Hindlimb muscle (tissue), 1 donor: ENCODE results near the gene ABCA4. TPM values are rescaled to one million over a fixed set of nuclear protein-coding genes. Genes with fewer than 3 reads are reported as not detected.
"Not testable (repeated sequence)": the region's sequence is repeated elsewhere in the genome, so short reads cannot be mapped to it uniquely, and the experiment has no call there.

ENCODE experiments used
- DNase-seq: peaks from one replicate; pipeline ENCODE4 v3.0.0-alpha.2; 2013
- polyA plus RNA-seq: library from polyadenylated mRNA; unstranded; fragments of 120-200 nt; gene quantifications from one replicate; pipeline ENCODE4 v1.2.1, GENCODE V29; 2013; ENCODE audit not compliant: insufficient read length

The ABCA4 gene
- polyA plus RNA-seq, 1 donor = 0.71 TPM

DNA sequence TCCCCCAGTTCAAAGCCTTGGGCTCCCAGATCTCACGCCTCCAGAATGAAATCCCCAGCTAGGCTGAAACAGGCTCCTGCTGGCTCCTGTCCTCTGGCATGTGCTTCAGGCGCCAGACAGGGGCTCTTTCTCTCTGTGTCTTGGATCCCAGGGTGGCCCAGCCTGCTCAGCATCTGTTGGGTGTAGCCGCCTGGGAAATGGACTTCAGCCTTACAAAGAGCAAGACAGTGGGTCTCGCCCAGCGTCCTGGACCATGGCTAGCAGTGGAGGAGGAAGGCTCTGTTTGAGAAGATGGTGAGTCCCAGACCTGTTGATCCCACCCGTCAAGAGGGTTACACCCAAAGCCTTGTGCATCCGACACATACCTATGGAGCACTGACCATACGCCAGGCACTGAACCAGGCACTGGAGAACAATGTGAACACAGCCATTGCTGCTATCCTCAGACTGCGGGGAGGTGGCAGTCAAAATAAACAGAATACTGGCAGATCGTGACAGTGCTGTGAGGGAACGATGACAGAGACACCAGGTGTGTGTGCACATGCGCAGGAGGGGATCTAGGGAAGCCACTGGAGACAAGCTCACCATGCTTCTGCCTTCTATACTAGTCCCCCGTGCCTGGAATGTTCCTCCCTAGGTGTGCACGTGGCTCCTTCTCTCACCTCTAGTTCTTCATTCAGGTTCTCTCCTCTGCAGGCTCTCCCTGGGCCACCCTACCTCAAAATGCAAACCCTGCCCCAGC is 118.7 kb downstream of the ABCA4 start:
- no peak for DNase-seq

- DNase-seq = no peak
These were observed 119.4 kb downstream of the ABCA4 start for GRCh38 chr1:94001397-94002045.

GRCh38 chr1:94000510-94001282 is 120.3 kb downstream of the ABCA4 start:
- no peak for DNase-seq

DNA sequence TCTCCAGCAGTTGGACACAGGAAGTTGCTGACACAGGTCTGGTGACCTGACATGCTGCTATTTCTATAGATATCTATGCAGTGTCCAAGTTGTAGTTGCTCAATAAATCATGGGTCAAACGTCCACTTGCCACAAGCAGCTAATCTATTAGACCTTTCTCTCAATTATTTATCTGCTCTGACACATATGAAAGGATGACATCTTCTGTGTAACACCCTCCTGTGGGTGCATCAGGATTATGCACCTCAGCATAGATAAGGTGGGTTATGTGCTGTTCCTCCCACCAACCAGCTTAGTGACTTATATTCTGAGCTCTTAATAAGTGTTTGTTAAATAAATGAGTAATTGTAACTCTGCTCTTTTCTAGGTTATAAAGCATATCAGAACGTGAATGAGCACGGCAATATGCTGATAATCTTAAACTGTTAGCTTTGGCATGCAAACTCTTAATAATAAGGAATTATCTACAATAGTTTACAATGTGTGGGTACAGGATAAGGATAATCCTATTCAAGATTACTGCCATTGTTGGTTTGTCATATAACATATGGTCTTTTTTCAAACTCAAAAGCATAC is 121.0 kb downstream of the ABCA4 start:
- DNase-seq = no peak

DNA sequence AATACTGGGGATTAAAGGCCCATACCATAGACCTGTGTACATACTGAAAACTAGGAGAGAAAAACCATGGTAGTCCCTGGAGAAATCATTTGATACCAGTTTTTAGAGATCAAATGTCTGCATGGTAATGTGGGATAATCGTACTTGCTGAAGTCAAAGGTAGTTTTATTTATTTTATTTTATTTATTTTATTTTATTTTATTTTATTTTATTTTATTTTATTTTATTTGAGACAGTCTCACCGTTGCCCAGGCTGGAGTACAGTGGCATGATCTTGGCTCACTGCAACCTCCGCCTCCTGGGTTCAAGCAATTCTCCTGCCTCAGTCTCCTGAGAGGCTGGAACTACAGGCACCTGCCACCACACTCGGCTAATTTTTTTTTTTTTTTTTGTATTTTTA is 122.4 kb downstream of the ABCA4 start:
- not testable (repeated sequence) for DNase-seq

- DNase-seq = no peak
These were observed 123.2 kb downstream of the ABCA4 start for GRCh38 chr1:93997756-93998155.

GRCh38 chr1:93995837-93996536 is 125.0 kb downstream of the ABCA4 start:
- DNase-seq = no peak

- no peak for DNase-seq
These were observed 127.2 kb downstream of the ABCA4 start for GRCh38 chr1:93993731-93994130.

DNA sequence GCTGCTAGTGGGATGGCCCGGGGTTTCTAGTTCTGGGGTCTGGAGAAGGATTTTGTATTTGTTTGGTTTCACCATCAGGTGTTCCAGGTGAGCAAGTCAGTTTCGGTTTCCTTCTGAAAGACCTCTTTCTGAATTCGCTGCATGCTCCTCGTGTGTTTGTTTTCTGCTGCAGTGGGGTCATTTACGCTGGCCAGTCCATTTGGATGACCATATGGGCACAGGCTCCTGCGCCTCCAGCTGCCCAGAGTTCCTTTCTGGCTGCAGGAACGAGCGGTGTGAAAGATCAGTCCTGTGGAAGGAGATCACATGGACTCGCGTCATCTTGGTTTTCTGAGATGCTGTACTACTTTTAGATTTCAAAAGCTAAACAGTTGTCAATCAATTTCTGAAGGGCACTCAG is 128.0 kb downstream of the ABCA4 start:
- no peak for DNase-seq

DNA sequence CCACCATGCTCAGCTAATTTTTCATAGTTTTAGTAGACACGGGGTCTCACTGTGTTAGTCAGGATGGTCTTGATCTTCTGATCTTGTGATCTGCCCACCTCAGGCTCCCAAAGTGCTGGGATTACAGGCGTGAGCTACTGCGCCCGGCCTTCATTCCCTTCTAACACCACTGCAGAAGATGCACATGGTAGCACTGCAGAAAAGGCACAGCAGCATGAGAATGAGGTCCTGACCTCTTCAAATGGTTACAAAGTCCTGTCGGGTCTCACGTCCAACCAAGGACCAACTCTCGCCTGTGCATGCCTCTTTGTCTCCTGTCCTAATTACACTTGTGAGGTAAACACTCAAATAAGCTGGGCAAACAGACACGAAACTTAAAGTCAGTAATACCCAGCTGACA is 128.8 kb downstream of the ABCA4 start:
- DNase-seq = no peak

DNA sequence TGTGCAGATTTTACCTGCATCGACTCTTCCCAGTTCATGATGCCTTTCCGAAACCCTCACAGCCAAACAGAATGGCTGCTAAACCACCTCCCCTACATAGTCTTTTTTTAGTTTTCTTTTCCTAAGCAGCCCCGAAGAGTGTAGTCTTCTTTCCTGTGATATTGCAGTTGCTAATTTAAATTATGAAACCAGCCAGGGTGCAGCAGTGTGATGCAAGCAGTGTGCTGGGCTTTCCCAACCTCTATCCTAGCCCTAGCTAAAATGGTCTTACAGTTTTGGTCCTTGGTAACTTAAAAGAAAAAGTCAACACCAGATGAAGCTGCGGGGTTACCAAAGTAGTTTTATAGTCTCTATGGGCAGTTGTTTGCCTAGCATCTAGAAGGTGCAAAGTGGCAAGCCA is 129.7 kb downstream of the ABCA4 start:
- no peak for DNase-seq

DNA sequence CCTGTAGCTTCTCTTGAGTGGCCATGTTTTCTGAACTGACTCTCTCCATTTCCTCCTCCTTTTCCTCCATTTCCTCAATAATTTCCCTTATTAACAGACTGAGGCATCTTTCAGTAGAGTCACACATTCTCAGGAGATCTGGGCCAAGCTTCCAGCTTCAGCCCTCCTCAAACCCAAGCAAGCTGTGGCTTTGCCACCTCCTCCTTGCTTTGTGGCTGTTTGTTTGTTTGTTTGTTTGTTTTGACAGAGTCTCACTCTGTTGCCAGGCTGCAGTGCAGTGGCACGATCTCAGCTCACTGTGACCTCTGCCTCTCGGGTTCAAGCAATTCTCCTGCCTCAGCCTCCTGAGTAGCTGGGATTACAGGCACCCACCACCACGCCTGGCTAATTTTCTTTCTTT is 130.5 kb downstream of the ABCA4 start:
- DNase-seq = not testable (repeated sequence)

- no peak for DNase-seq
These were observed 130.9 kb downstream of the ABCA4 start for GRCh38 chr1:93990010-93990409.

- DNase-seq = no peak
These were observed 131.3 kb downstream of the ABCA4 start for GRCh38 chr1:93989601-93990000.

DNA sequence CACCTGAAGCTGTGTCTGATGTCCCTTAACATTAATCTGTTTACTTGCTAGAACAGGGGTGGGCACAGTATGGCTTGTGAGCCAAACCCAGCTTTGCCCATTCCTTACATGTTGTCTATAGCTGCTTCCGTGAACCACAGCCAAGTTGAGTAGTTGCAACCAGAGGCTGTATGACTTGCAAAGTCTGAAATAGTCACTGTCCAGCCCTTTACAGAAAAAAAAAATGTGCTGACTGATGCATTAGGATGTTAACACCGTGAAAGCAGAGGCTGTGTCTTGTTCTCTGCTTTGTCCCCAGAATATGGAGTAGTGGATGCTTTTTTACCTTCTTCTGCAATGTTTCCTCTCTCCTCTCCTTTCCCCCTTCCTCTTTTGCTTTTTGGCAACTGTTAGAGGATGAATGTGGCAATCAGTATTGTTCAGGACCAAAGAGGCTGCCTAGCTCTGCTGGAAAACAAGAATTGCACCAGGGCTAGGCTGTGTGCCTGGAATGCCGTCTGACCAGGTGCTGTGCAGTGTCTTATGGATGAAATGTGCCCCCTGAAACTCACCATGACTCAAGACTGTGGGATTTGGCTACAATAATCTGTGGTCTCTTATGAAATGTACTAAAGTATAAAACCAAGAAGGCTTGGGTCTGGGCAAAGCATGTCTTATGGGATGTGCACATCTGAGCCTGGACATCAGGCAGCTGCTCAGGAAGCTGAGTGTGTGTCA is 132.2 kb downstream of the ABCA4 start:
- no peak for DNase-seq

GRCh38 chr1:93981274-93981667 is 139.7 kb downstream of the ABCA4 start:
- DNase-seq = no peak

DNA sequence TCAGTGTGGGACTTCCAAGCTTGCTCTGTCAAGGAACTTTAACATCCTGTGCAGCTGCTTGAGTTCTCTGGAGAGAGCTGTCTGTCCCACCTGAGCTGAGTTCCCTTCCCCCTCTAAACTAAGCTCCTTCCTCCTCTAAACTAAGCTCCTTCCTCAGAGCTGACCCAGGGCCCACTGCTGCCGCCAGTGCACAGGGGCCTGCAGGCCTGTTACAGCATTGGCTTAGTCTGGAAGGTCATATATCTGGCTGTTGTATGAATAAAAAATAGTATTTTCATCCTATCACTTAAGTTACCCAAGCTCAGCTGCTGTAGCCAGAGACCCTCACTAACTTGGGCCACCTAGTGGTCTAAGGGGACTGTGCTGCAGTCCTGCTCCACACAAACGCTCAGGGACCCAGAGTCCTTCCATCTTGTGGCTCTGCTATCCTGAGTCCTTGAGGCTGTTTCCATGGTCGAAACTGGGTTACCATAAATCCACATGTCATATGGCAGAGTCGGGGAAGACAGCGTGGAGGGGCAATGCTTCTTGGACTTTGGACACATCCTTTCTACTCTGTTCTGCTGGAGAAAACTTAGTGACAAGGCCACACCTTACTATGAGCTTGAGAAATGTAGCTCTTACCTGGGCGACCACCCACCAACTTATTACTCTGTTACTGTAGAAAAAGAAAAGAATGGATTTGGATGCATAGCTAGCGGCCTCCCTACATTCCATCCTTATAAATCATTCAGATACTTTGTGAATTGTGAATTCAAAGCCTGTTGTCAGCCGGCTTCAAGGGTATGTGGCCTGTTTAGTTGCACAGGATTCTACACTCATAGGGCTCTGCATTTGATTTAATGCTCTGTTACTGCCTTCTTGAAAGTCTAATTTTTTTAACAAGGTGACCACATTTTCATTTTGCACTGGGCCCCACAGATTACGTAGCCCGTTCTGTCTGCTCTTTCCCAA is 140.4 kb downstream of the ABCA4 start:
- peak; percentile 14 for DNase-seq

DNA sequence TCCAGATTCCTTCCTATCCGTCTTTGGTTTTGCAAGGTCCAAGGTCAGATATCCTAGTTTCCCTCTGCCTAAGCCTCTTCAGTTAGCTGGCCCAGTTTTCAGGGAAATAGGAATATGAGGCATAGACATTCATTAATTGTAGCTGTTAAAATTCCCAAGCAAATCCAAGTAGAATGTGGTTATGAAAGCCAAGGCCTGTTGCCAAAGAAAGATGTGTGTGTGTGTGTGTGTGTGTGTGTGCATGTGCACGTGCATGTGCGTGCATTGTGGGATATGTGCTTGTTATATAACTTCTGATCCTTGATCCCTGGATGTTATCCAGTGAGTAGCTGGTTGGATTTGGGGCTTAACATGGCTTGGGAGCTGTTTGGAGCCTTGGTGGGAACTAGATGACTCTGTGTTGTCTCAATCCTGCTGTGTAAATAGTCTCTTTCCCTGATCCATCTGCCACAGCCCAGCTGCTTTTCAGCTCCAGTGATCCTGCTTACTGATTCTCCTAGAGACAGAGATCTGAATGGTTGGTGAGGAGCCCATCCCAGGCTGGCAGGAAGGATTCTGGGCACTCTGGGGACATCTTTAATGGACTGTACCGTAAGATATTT is 141.1 kb downstream of the ABCA4 start:
- DNase-seq = peak; percentile 72

DNA sequence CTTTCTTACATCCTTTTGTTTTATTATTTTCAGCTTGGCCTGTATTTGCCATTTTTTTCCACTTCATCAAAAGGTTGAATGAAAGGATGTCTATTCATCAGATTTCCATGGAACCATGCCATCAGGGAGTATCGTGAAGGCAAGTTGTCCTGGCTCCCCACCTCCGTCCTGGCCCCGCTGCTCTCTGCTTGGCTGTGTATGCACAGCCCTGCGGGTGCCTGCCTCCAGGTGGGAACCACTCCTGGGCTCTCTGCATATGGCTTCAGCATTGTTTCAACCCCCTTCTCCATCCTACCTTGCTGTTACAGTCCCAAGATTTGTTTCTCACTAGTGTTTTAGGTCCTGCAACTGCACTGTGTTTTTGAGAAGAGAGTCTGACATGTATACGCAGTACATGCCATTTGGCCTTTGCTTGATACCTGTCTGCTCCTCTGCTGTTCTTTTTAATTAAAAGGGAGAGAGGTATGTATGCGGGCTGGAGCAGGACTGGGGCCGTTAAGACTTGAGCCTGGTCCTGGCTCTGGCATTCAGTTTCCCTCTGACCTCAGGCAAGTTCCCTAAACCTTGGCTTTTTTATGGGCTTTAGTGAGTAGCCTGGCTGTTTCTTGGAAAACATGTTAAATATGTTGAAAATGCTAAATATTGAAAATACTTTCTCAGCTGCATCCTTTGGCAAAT is 141.8 kb downstream of the ABCA4 start:
- no peak for DNase-seq

DNA sequence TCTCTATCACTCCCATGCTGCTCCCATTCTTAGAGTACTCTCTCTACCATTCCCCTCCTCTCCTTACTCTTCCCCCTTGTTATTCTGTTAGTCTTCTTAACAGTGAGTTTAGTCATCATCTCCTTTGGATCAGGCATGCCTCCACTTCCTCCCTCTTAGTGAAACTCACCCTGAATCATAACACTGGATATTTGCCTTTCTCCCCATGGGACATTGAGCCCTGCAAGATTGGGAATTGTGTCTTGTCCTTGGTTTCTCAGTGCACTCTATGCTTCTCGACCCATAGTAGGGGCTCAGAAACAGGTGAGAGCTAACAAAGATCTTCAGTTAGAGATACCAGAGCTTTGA is 143.4 kb downstream of the ABCA4 start:
- no peak for DNase-seq
